Erythroblast (primary cell): ENCODE results near the gene PRKAR1A.
"Not testable (repeated sequence)": the region's sequence is repeated elsewhere in the genome, so short reads cannot be mapped to it uniquely, and the experiment has no call there.

Source experiments
- GATA1 ChIP-seq: IDR thresholded peaks from 2 replicates; pipeline ENCODE4 v1.6.1; 2011; ENCODE audit warnings: low read depth, mild to moderate bottlenecking, control low read depth, low read length, moderate library complexity
- POLR2A ChIP-seq: IDR thresholded peaks from 2 replicates; pipeline ENCODE4 v1.6.1; 2011; ENCODE audit warnings: mild to moderate bottlenecking, low read length

GRCh38 chr17:68492394-68493054, 19.7 kb upstream of the PRKAR1A start:
- not testable (repeated sequence) for TF ChIP-seq POLR2A, GATA1
